Naive thymus-derived CD4-positive, alpha-beta T cell (primary cell): Measurements from ENCODE around the gene OR1K1. TPM values are rescaled to one million over a fixed set of nuclear protein-coding genes. Genes with fewer than 3 reads are reported as not detected.
A peak's percentile ranks its signal among the peaks of the same experiment; 100 is the strongest.

ENCODE experiments used
- ATAC-seq: fragments of 150-1000 bp; cut with Tn5 transposase; 2 replicates; pipeline ENCODE4 v1.10.0; 2021; ENCODE audit warnings: mild to moderate bottlenecking, moderate library complexity
- CTCF ChIA-PET: fragments of 350-600 bp; sonication (Branson Sonifier 250); formaldehyde crosslinking; loops from one replicate; lab custom pipeline; 2021; ENCODE audit warnings: antibody characterized with exemption; lab: Charles Lee
- POLR2A ChIA-PET: fragments of 350-600 bp; sonication (Branson Sonifier 250); formaldehyde crosslinking; loops from one replicate; lab custom pipeline; 2021; ENCODE audit warnings: antibody characterized with exemption, inconsistent platforms; lab: Charles Lee
- DNase-seq, 9 donors: peaks; one replicate each; pipeline versions ENCODE4 v3.0.0 to v3.0.0-alpha.2; 2020 to 2022; ENCODE audit warnings: mixed read lengths in 1 of 9
- H3K27ac ChIP-seq: one replicate; pipeline ENCODE4 v1.7.0; 2013; ENCODE audit warnings: mild to moderate bottlenecking, low read depth, low read length, moderate library complexity
- H3K27me3 ChIP-seq, 2 donors: one replicate each; pipeline ENCODE4 v1.7.0; 2013; ENCODE audit warnings: low read length in 2 of 2, mild to moderate bottlenecking in 2 of 2, moderate library complexity in 2 of 2; ENCODE audit not compliant: control insufficient read depth in 2 of 2, insufficient read depth in 2 of 2
- H3K36me3 ChIP-seq, 3 experiments: 1 replicate in 2 of 3; 2 replicates in 1 of 3; pipeline ENCODE4 v1.7.0; 2013; ENCODE audit warnings: low read length in 3 of 3, mild to moderate bottlenecking in 3 of 3, moderate library complexity in 1 of 3; ENCODE audit not compliant: insufficient read depth in 3 of 3, control insufficient read depth in 2 of 3
- H3K4me1 ChIP-seq, 2 donors: one replicate each; pipeline ENCODE4 v1.7.0; 2013; ENCODE audit warnings: low read length in 2 of 2, mild to moderate bottlenecking in 2 of 2, moderate library complexity in 1 of 2; ENCODE audit not compliant: control insufficient read depth in 2 of 2, insufficient read depth in 2 of 2
- H3K4me3 ChIP-seq: 2 replicates; pipeline ENCODE4 v1.7.0; 2013; ENCODE audit warnings: mild to moderate bottlenecking, low read length
- H3K9me3 ChIP-seq, 3 experiments: 1 replicate in 2 of 3; 2 replicates in 1 of 3; pipeline ENCODE4 v1.7.0; 2013; ENCODE audit warnings: low read length in 3 of 3; ENCODE audit not compliant: control insufficient read depth in 2 of 3
- H3K27ac Mint-ChIP-seq, 9 donors: one replicate each; pipeline ENCODE4 v1.8.0; 2020 to 2022; ENCODE audit warnings: mixed read lengths in 9 of 9, mild to moderate bottlenecking in 8 of 9, moderate library complexity in 5 of 9, inconsistent platforms in 2 of 9
- H3K27me3 Mint-ChIP-seq, 5 donors: one replicate each; pipeline ENCODE4 v1.8.0; 2021 to 2022; ENCODE audit warnings: mixed read lengths in 5 of 5, mild to moderate bottlenecking in 1 of 5
- H3K36me3 Mint-ChIP-seq, 5 donors: one replicate each; pipeline ENCODE4 v1.8.0; 2020 to 2022; ENCODE audit warnings: mixed read lengths in 5 of 5, mild to moderate bottlenecking in 3 of 5, inconsistent platforms in 1 of 5
- H3K4me1 Mint-ChIP-seq, 7 donors: one replicate each; pipeline ENCODE4 v1.8.0; 2020 to 2022; ENCODE audit warnings: mixed read lengths in 7 of 7, mild to moderate bottlenecking in 3 of 7, inconsistent platforms in 1 of 7
- H3K4me3 Mint-ChIP-seq, 10 donors: one replicate each; pipeline ENCODE4 v1.8.0; 2020 to 2022; ENCODE audit warnings: mild to moderate bottlenecking in 10 of 10, mixed read lengths in 10 of 10, moderate library complexity in 6 of 10, inconsistent platforms in 2 of 10
- H3K9me3 Mint-ChIP-seq, 11 donors: one replicate each; pipeline ENCODE4 v1.8.0; 2020 to 2022; ENCODE audit warnings: mixed read lengths in 11 of 11, mild to moderate bottlenecking in 4 of 11, inconsistent platforms in 1 of 11, moderate library complexity in 1 of 11
- intact Hi-C, 2 donors: fragments of 100-400 bp; cut with micrococcal nuclease; formaldehyde crosslinking; loops; one replicate each; pipeline ENCODE4 v1.15.1; 2023
- polyA plus RNA-seq, 2 donors: library from polyadenylated mRNA; unstranded; fragments of 300-500 nt; fragmentation: Illumina TruSeq; gene quantifications; one replicate each; pipeline ENCODE4 v1.2.3, GENCODE V29; 2021
- total RNA-seq, 6 experiments: library from RNA in 5 of 6; stranded (reverse) in 5 of 6; gene quantifications; 1 replicate in 5 of 6; 2 replicates in 1 of 6; pipeline ENCODE4 v1.2.3 and lab custom pipeline; 2021 to 2026

Gene OR1K1
- total and polyA plus RNA-seq, 7 experiments from 2014 or later: not detected

- POLR2A ChIA-PET: interaction anchor here (1.9 to 7.4 kb wide), 2 partner anchors 8 to 16 kb away, joined by 10 to 50 read pairs; partner anchors contain the start of gene PDCL
- intact Hi-C loops: loop anchor here (10.0 kb wide), 1 partner anchor 535 kb away; the partner anchor contains the start of gene CRB2 (in 2 of the 2)
- Histone ChIP-seq H3K9me3 (no peaks in the 10 kb centered on the region), H3K4me1 (peaks cover 12 to 18% of the 10 kb centered on the region in 2 donors), H3K4me3 (no peak overlapping the region), H3K36me3 (peaks cover 8 to 43% (median 10%) of the 10 kb centered on the region in 3 experiments), H3K27me3 (no peaks in the 10 kb centered on the region), H3K27ac (no peak overlapping the region)
- CTCF ChIA-PET: interaction anchor here (1.4 kb wide), 1 partner anchor 10 kb away, joined by 4 read pairs; no protein-coding TSS in a partner anchor
- Mint-ChIP-seq H3K9me3 (no peaks in the 10 kb centered on the region), H3K36me3 (peaks cover 2 to 27% (median 10%) of the 10 kb centered on the region in 5 donors), H3K27ac (peak overlapping the region; percentile 7 to 74 (median 43)), H3K27me3 (no peaks in the 10 kb centered on the region), H3K4me1 (peaks cover 24 to 78% (median 66%) of the 10 kb centered on the region in 7 donors), H3K4me3 (no peak overlapping the region)
- DNase-seq: no peak
- ATAC-seq: no peak
Observed at GRCh38 chr9:122819326-122819725, 19.4 kb downstream of the OR1K1 start.

DNA sequence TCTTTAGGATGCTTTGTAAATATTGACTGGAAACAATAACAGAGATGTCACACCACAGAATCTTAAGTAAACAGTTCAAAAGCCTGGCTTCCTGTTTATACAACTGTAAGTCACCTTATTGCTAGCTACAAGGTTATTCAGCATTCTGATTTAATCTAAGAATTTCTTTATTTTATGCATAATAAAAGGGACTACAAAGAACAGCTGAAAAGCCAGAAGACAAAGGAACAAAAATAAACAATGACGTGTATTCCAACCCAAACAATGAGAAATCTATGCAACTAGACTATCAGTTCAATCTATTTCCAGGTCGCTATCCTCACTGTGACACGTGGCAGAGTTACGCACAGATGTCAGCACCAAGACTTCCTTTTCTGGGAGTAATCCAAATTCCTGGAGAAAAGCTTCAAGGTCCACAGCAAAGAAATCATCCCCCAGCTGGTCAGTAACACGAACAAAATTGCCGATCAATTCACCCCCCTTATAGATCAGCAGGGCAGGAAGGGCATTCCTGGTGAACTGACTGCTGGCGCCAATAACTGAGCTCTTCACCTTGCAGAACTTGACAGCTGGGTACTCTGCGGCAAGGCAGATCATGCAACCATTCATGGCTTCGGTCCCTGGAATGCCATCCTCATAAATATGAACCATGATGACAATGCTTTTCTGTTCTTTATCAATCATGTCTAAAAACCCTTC, 20.0 kb downstream of the OR1K1 start:
- POLR2A ChIA-PET: interaction anchor here (1.9 to 7.4 kb wide), 2 partner anchors 8 to 15 kb away, joined by 10 to 50 read pairs; partner anchors contain the start of gene PDCL
- H3K27me3 ChIP-seq: no peaks in the 10 kb centered on the region
- H3K27ac ChIP-seq: no peak overlapping the region
- DNase-seq (no peak), ATAC-seq (no peak)
- no peak overlapping the region for H3K4me3 Mint-ChIP-seq
- peaks cover 8 to 47% (median 10%) of the 10 kb centered on the region in 3 experiments for H3K36me3 ChIP-seq
- no peak overlapping the region for H3K4me3 ChIP-seq
- peak overlapping the region; percentile 7 to 90 (median 53) for H3K27ac Mint-ChIP-seq
- no peaks in the 10 kb centered on the region for H3K9me3 ChIP-seq
- H3K9me3 Mint-ChIP-seq: no peaks in the 10 kb centered on the region
- no peaks in the 10 kb centered on the region for H3K27me3 Mint-ChIP-seq
- intact Hi-C loops: loop anchor here (10.0 kb wide), 2 partner anchors 535 to 555 kb away; partner anchors contain the start of genes CRB2 (in 2 of the 2), MRRF (in 1 of the 2) and RBM18 (in 1 of the 2)
- H3K36me3 Mint-ChIP-seq: peaks cover 3 to 32% (median 10%) of the 10 kb centered on the region in 5 donors
- H3K4me1 ChIP-seq: peaks cover 12 to 18% of the 10 kb centered on the region in 2 donors
- CTCF ChIA-PET: interaction anchor here (1.4 kb wide), 1 partner anchor 10 kb away, joined by 4 read pairs; no protein-coding TSS in a partner anchor
- H3K4me1 Mint-ChIP-seq: peaks cover 18 to 78% (median 66%) of the 10 kb centered on the region in 7 donors

GRCh38 chr9:122820490-122820845, 20.5 kb downstream of the OR1K1 start:
- Mint-ChIP-seq H3K4me3 (no peak overlapping the region), H3K27me3 (no peaks in the 10 kb centered on the region), H3K27ac (peak overlapping the region in 8 of 9 donors; percentile 6 to 90 (median 26)), H3K9me3 (no peaks in the 10 kb centered on the region), H3K36me3 (peaks cover 3 to 32% (median 10%) of the 10 kb centered on the region in 5 donors), H3K4me1 (peaks cover 14 to 77% (median 67%) of the 10 kb centered on the region in 7 donors)
- no peak overlapping the region for H3K27ac ChIP-seq
- ATAC-seq (no peak), DNase-seq (no peak)
- H3K36me3 ChIP-seq: peaks cover 8 to 49% (median 10%) of the 10 kb centered on the region in 3 experiments
- no peaks in the 10 kb centered on the region for H3K27me3 ChIP-seq
- no peaks in the 10 kb centered on the region for H3K9me3 ChIP-seq
- H3K4me1 ChIP-seq: peaks cover 11 to 18% of the 10 kb centered on the region in 2 donors
- CTCF ChIA-PET: no interaction called here
- no peak overlapping the region for H3K4me3 ChIP-seq
- intact Hi-C loops: loop anchor here in 1 of 2 donors (10.0 kb wide), 1 partner anchor 556 kb away; the partner anchor contains the start of genes MRRF and RBM18
- POLR2A ChIA-PET: interaction anchor here (1.9 to 7.4 kb wide), 2 partner anchors 7 to 15 kb away, joined by 10 to 50 read pairs; partner anchors contain the start of gene PDCL

GRCh38 chr9:122821278-122821943, 21.5 kb downstream of the OR1K1 start:
- Histone ChIP-seq H3K4me3 (no peak overlapping the region), H3K27me3 (no peaks in the 10 kb centered on the region), H3K27ac (no peak overlapping the region), H3K4me1 (peaks cover 8 to 10% of the 10 kb centered on the region in 2 donors), H3K36me3 (peaks cover 8 to 57% (median 10%) of the 10 kb centered on the region in 3 experiments), H3K9me3 (no peaks in the 10 kb centered on the region)
- intact Hi-C loops: loop anchor here in 1 of 2 donors (10.0 kb wide), 1 partner anchor 557 kb away; the partner anchor contains the start of genes MRRF and RBM18
- Mint-ChIP-seq H3K4me3 (peak overlapping the region in 1 of 10 donors; percentile 15), H3K9me3 (no peaks in the 10 kb centered on the region), H3K4me1 (peaks cover 17 to 77% (median 66%) of the 10 kb centered on the region in 7 donors), H3K27me3 (no peaks in the 10 kb centered on the region), H3K36me3 (peaks cover 3 to 37% (median 10%) of the 10 kb centered on the region in 5 donors), H3K27ac (peak overlapping the region; percentile 55 to 84 (median 74))
- CTCF ChIA-PET: interaction anchor here (0.5 kb wide), 1 partner anchor 9 kb away, joined by 4 read pairs; no protein-coding TSS in a partner anchor
- DNase-seq: no peak
- POLR2A ChIA-PET: interaction anchor here (7.4 kb wide), 1 partner anchor 6 kb away, joined by 50 read pairs; the partner anchor contains the start of gene PDCL
- peak; percentile 61 for ATAC-seq

DNA sequence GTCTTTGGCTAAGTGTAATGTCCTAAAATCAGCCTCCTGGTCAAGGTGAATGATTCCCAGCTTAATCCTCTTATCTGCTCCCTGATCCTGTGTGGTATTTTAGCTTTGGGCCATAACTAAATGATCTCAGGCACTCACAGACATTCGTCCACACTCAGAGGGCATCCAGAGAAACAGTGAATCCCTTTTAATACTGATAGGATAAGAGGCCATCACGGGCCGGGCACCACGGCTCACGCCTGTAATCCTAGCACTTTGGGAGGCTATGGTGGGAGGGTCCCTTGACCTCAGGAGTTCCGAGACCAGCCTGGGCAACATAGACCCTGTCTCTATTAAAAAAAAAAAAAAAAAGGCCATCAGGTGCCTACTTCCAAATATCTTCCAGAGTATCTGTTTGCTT, 22.1 kb downstream of the OR1K1 start:
- H3K36me3 ChIP-seq: peaks cover 8 to 57% (median 10%) of the 10 kb centered on the region in 3 experiments
- CTCF ChIA-PET: interaction anchor here (0.5 kb wide), 1 partner anchor 10 kb away, joined by 4 read pairs; no protein-coding TSS in a partner anchor
- Mint-ChIP-seq H3K4me3 (no peak overlapping the region), H3K27me3 (no peaks in the 10 kb centered on the region), H3K27ac (peak overlapping the region in 8 of 9 donors; percentile 30 to 78 (median 66)), H3K9me3 (no peaks in the 10 kb centered on the region), H3K4me1 (peaks cover 20 to 77% (median 66%) of the 10 kb centered on the region in 7 donors), H3K36me3 (peaks cover 3 to 34% (median 10%) of the 10 kb centered on the region in 5 donors)
- ATAC-seq (no peak), DNase-seq (no peak)
- POLR2A ChIA-PET: no interaction called here
- H3K4me3 ChIP-seq: no peak overlapping the region
- intact Hi-C loops: loop anchor here in 1 of 2 donors (10.0 kb wide), 1 partner anchor 557 kb away; the partner anchor contains the start of genes MRRF and RBM18
- H3K27ac ChIP-seq: no peak overlapping the region
- H3K9me3 ChIP-seq: no peaks in the 10 kb centered on the region
- H3K4me1 ChIP-seq: peaks cover 9 to 11% of the 10 kb centered on the region in 2 donors
- no peaks in the 10 kb centered on the region for H3K27me3 ChIP-seq

DNA sequence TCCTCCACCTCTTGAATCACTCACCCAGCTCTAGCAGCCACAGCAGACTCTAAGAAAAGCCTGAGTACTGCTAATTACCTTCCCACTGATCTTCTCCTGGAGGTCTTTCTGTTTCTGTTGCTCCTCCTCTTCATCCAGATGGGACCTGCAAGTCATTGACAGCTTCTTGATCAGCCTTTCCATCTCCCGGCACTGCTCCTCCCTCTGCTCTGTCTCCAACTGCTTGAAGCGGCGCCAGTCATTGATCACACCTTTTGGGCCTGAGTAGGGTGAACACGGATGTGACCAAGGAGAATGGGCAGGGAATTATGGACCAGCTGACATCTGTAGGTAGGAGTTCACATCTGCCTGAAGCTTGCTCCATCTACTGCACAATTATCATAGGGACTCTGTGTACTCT, 23.0 kb downstream of the OR1K1 start:
- Mint-ChIP-seq H3K36me3 (peaks cover 3 to 34% (median 10%) of the 10 kb centered on the region in 5 donors), H3K4me1 (peaks cover 23 to 78% (median 70%) of the 10 kb centered on the region in 7 donors), H3K9me3 (peaks cover 0 to 3% (median 0%) of the 10 kb centered on the region in 11 donors), H3K4me3 (no peak overlapping the region), H3K27me3 (no peaks in the 10 kb centered on the region), H3K27ac (peak overlapping the region in 8 of 9 donors; percentile 9 to 71 (median 30))
- ChIA-PET POLR2A (interaction anchor here (1.1 to 2.1 kb wide), 3 partner anchors 12 to 82 kb away, joined by 5 to 6 read pairs (median 6); partner anchors contain the start of gene RC3H2), CTCF (no interaction called here)
- ATAC-seq (no peak), DNase-seq (no peak)
- intact Hi-C loops: loop anchor here in 1 of 2 donors (10.0 kb wide), 1 partner anchor 558 kb away; the partner anchor contains the start of genes MRRF and RBM18
- Histone ChIP-seq H3K9me3 (no peaks in the 10 kb centered on the region), H3K4me3 (no peak overlapping the region), H3K27ac (no peak overlapping the region), H3K4me1 (peaks cover 9 to 18% of the 10 kb centered on the region in 2 donors), H3K36me3 (peaks cover 8 to 59% (median 10%) of the 10 kb centered on the region in 3 experiments), H3K27me3 (no peaks in the 10 kb centered on the region)
